Activated naive CD4-positive, alpha-beta T cell treated with anti-CD3 and anti-CD28 coated beads, Interleukin-2, amount 10 ng/mL, durations not matched to agents 7 days and 5 days (primary cell): ENCODE results near the gene TGFBRAP1.
"Not testable (repeated sequence)": the region's sequence is repeated elsewhere in the genome, so short reads cannot be mapped to it uniquely, and the experiment has no call there.

Source experiments
- CTCF ChIA-PET: fragments of 350-600 bp; sonication (Branson Sonifier 250); formaldehyde crosslinking; loops from one replicate; lab custom pipeline; 2021; ENCODE audit warnings: antibody characterized with exemption; lab: Charles Lee
- DNase-seq: peaks from one replicate; pipeline ENCODE4 v3.0.0-alpha.2; 2020
- H3K27ac Mint-ChIP-seq: one replicate; pipeline ENCODE4 v1.8.0; 2021; ENCODE audit warnings: mild to moderate bottlenecking, moderate library complexity, mixed read lengths
- H3K27me3 Mint-ChIP-seq: one replicate; pipeline ENCODE4 v1.8.0; 2021; ENCODE audit warnings: mild to moderate bottlenecking, mixed read lengths
- H3K36me3 Mint-ChIP-seq: one replicate; pipeline ENCODE4 v1.8.0; 2021; ENCODE audit warnings: mixed read lengths
- H3K4me1 Mint-ChIP-seq: one replicate; pipeline ENCODE4 v1.8.0; 2021; ENCODE audit warnings: mixed read lengths
- H3K4me3 Mint-ChIP-seq: one replicate; pipeline ENCODE4 v1.8.0; 2021; ENCODE audit warnings: mild to moderate bottlenecking, moderate library complexity, mixed read lengths
- H3K9me3 Mint-ChIP-seq: one replicate; pipeline ENCODE4 v1.8.0; 2021; ENCODE audit warnings: mixed read lengths

The TGFBRAP1 gene

DNA sequence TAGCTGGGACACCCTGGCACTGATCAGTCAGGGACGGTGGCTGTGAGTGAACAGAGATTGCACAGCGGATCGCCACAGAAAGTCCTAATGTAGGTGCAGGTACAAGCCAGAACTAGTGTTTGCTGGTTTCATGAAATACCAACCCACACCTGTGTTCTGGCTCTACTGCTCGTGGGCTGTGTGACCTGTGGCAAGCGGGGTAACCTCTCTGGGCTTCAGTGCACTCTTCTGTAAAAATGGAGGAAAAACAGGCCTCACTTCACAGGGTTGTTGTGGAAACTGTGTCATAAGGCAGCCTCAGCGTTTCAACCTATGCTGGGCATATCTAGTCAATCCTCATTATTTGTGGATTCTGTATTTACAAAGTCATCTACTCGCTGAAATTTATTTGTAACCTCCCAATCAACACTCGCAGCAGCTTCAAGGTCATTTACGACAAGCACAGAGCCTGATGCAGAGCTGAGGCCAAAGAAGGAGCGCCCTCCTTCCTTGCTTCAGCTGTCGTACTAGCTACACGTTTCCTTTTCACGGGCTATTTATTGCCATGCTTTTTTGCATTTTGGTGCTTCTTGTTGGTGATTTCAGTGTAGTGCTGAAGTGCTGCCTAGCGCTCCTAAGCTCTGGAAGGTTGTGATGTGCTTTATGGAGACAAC is 58.0 kb downstream of the TGFBRAP1 start:
- Mint-ChIP-seq H3K9me3 (no peaks in the 10 kb centered on the region), H3K4me3 (no peak overlapping the region), H3K36me3 (peaks cover 32% of the 10 kb centered on the region), H3K27me3 (no peaks in the 10 kb centered on the region), H3K27ac (no peak overlapping the region), H3K4me1 (no peaks in the 10 kb centered on the region)
- CTCF ChIA-PET: interaction anchor here (0.6 kb wide), 1 partner anchor 103 kb away, joined by 4 read pairs; no protein-coding TSS in a partner anchor
- no peak for DNase-seq

DNA sequence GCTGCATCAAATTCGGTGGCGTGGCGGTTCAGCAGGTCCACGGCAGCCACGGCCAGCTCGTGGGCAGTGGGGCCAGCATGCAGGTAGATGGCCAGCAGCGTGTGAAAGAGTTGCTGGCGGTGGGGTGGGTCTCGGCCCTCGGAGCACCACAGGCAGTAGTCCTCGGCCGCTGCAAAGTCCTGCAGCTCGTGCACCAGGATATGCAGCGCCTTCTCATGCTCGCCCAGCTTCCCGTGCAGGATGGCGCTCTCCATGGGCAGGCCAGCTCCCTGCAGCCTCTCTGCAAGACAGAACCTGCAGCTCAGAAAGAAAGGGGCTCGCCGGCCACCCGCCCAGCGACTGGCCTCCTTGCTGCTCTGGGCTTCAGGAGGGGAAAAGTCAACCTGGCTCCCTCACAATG is 60.1 kb downstream of the TGFBRAP1 start:
- no peaks in the 10 kb centered on the region for H3K27me3 Mint-ChIP-seq
- H3K4me3 Mint-ChIP-seq: no peak overlapping the region
- CTCF ChIA-PET: interaction anchor here (1.2 kb wide), 1 partner anchor 26 kb away, joined by 3 read pairs; no protein-coding TSS in a partner anchor
- peaks cover 42% of the 10 kb centered on the region for H3K36me3 Mint-ChIP-seq
- H3K9me3 Mint-ChIP-seq: no peaks in the 10 kb centered on the region
- no peak for DNase-seq
- no peaks in the 10 kb centered on the region for H3K4me1 Mint-ChIP-seq
- H3K27ac Mint-ChIP-seq: no peak overlapping the region

DNA sequence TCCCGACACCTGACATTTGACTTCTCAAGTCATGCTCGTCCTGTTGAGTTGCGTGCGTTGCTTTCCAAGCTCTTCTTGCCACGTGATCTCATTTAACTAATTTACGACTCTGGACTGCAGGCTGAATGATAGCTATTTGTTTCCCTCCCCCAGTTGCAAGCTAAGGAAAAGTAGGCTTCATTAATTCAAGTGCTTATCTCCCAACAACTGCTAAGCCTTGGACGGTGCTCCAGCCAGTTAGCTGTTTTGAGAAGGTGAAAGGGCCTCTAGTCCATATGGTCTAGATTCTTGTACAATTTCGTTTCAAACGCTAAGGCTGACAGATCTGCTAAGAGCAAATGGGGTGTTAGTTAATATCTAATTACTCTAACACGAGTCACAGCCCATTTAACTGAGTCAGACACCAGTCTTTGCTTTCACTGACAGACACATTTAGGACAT is 66.9 kb downstream of the TGFBRAP1 start:
- H3K27ac Mint-ChIP-seq: peak overlapping the region; percentile 52
- H3K27me3 Mint-ChIP-seq: peaks cover 8% of the 10 kb centered on the region
- H3K9me3 Mint-ChIP-seq: no peaks in the 10 kb centered on the region
- no peak for DNase-seq
- H3K36me3 Mint-ChIP-seq: peaks cover 19% of the 10 kb centered on the region
- no peak overlapping the region for H3K4me3 Mint-ChIP-seq
- CTCF ChIA-PET: no interaction called here
- no peaks in the 10 kb centered on the region for H3K4me1 Mint-ChIP-seq

DNA sequence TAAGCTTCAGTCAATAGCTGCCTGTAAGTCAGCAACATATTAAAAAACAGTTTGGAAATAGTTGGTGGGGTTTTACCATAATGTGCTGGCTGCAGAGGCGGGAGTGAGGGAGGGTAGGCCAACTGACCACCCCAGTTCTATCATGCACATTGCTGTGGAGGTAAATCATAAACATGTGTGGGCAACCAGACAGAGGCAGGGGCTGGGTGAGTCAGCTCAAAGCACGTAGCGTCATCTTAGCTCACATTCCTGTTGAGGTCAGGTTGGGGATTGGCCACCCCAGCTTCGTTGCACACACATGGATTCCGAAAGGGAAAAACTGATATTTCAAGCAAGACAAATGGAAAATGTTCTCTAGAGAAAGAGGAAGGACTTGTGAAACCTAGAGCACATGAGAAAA is 68.5 kb downstream of the TGFBRAP1 start:
- no peak overlapping the region for H3K4me3 Mint-ChIP-seq
- peaks cover 8% of the 10 kb centered on the region for H3K27me3 Mint-ChIP-seq
- H3K9me3 Mint-ChIP-seq: no peaks in the 10 kb centered on the region
- no peak for DNase-seq
- H3K36me3 Mint-ChIP-seq: peaks cover 11% of the 10 kb centered on the region
- no peak overlapping the region for H3K27ac Mint-ChIP-seq
- CTCF ChIA-PET: no interaction called here
- no peaks in the 10 kb centered on the region for H3K4me1 Mint-ChIP-seq

DNA sequence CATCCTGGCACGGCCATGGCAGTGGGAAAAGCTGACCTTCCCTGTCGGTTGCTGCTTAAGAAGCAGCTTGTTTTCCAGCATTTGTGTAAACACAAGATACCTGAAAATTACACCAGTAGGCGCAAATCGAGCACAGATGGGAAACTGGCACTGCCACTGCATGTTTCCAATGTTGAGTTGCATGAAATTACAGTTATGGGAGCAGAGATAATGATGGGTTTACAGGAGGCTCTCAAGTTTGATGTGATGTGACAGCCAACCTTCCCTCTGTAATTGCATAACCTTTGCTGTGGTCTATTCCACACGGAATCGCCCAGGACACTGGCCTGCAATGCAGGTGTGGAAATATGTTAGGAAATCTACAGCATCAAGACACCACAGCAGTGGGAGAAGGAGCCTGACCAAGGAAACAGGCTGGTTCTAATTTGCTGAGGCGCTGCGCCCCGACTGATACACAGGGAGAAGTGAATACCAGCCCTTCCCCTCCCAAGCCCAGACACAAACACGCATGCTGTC is 70.6 kb downstream of the TGFBRAP1 start:
- H3K4me3 Mint-ChIP-seq: no peak overlapping the region
- CTCF ChIA-PET: interaction anchor here (0.8 kb wide), 1 partner anchor 145 kb away, joined by 3 read pairs; no protein-coding TSS in a partner anchor
- peaks cover 4% of the 10 kb centered on the region for H3K36me3 Mint-ChIP-seq
- H3K4me1 Mint-ChIP-seq: no peaks in the 10 kb centered on the region
- H3K27ac Mint-ChIP-seq: no peak overlapping the region
- peaks cover 11% of the 10 kb centered on the region for H3K27me3 Mint-ChIP-seq
- no peaks in the 10 kb centered on the region for H3K9me3 Mint-ChIP-seq
- DNase-seq: no peak

DNA sequence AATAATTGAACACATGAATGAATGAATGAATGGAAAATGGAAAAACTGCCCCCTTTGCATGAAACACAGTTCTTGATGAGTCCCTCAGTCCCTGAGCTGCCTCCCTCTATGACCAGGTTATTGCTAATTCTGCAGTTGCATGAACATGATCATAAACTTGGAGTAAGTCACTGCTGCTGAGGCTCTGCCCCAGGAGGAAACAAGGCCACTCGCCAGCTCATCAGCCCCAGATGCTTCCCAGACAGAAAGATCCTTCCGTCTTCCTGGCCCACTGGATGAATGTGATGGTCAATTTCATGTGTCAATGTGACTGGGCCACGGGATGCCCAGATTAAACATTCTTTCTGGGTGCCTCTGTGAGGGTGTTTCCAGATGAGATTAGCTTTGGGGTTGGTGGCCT is 71.6 kb downstream of the TGFBRAP1 start:
- no peak overlapping the region for H3K4me3 Mint-ChIP-seq
- H3K9me3 Mint-ChIP-seq: no peaks in the 10 kb centered on the region
- no peak overlapping the region for H3K27ac Mint-ChIP-seq
- CTCF ChIA-PET: interaction anchor here (0.8 kb wide), 1 partner anchor 144 kb away, joined by 3 read pairs; no protein-coding TSS in a partner anchor
- DNase-seq: no peak
- H3K36me3 Mint-ChIP-seq: peaks cover 2% of the 10 kb centered on the region
- H3K27me3 Mint-ChIP-seq: peaks cover 11% of the 10 kb centered on the region
- H3K4me1 Mint-ChIP-seq: no peaks in the 10 kb centered on the region

DNA sequence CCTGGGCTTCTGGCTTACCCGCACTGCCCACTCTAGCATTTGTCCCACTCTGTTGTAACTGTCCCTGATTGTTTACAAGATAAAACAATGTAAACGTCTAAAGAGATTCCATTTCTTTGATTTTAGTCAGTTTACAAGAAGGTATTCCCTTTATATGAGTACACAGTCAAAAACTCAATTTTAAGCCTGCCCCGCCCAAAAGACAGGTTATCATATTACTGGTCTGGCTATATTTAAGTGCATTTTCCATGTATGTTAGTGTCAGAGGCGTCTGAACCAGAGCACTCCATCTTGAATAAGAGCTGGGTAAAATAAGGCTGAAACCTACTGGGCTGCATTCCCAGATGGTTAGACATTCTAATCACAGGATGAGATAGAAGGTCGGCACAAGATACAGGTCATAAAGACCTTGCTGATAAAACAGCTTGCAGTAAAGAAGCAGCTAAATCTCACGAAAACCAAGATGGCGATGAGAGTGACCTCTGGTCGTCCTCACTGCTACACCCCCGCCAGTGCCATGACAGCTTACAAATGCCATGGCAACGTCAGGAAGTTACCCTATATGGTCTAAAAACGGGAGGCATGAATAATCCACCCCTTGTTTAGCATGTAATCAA is 73.0 kb downstream of the TGFBRAP1 start:
- Mint-ChIP-seq H3K27me3 (peaks cover 11% of the 10 kb centered on the region), H3K9me3 (no peaks in the 10 kb centered on the region), H3K27ac (no peak overlapping the region), H3K4me3 (no peak overlapping the region), H3K36me3 (no peaks in the 10 kb centered on the region), H3K4me1 (no peaks in the 10 kb centered on the region)
- CTCF ChIA-PET: no interaction called here
- no peak for DNase-seq

DNA sequence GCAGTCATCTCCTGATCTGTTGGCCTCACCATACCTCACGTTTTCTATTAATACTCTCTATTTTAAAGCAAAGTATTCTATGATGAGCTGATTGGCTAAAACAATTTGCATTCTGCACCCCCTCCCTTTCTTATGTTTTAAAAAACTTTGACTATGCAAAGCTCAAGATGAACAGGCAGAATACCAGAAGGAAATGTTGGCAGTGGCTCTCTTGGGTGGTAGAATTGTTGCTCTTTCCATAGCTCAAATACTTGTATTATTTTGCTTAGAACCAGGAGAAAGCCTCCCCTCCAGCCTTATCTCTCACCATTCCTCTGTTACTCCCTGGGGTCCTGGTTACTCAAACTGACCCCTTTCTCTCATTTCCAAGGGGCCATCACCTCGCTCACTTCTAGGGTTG is 73.6 kb downstream of the TGFBRAP1 start:
- no peaks in the 10 kb centered on the region for H3K4me1 Mint-ChIP-seq
- no peaks in the 10 kb centered on the region for H3K9me3 Mint-ChIP-seq
- H3K36me3 Mint-ChIP-seq: no peaks in the 10 kb centered on the region
- CTCF ChIA-PET: no interaction called here
- H3K27me3 Mint-ChIP-seq: peaks cover 11% of the 10 kb centered on the region
- no peak overlapping the region for H3K4me3 Mint-ChIP-seq
- DNase-seq: no peak
- H3K27ac Mint-ChIP-seq: no peak overlapping the region

DNA sequence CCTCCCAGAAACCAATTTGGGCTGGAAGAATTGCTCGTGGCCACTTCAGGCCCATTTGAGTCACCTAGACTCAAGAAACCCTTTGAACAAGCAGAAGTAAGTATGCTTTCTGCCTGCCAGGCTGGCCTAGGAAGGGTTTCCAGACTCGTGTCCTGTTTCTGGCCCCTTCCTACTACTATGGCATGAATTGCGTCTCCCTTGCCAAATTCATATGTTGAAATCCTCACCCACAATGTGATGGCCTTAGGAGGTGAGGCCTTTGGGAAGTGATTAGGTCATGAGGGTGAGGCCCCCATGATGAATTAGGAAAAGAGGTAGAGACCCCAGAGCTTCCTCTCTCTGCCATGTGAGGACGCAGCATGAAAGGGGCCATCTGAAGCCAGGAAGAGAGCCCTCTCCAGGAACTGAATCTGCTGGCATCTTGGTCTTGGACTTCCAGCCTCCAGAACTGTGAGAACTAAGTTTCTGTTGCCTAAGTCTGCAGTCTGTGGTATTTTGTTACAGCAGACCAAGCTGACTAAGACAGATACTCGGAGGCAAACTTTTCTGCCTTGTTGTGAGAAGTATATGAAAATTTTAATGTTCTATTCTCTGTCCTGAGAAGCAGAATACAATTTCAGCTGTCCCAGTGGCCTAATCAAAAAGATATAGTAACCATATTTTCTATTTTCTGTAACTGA is 74.9 kb downstream of the TGFBRAP1 start:
- DNase-seq: no peak
- H3K36me3 Mint-ChIP-seq: no peaks in the 10 kb centered on the region
- no peak overlapping the region for H3K4me3 Mint-ChIP-seq
- no peaks in the 10 kb centered on the region for H3K4me1 Mint-ChIP-seq
- no peaks in the 10 kb centered on the region for H3K9me3 Mint-ChIP-seq
- CTCF ChIA-PET: no interaction called here
- peaks cover 11% of the 10 kb centered on the region for H3K27me3 Mint-ChIP-seq
- H3K27ac Mint-ChIP-seq: no peak overlapping the region

DNA sequence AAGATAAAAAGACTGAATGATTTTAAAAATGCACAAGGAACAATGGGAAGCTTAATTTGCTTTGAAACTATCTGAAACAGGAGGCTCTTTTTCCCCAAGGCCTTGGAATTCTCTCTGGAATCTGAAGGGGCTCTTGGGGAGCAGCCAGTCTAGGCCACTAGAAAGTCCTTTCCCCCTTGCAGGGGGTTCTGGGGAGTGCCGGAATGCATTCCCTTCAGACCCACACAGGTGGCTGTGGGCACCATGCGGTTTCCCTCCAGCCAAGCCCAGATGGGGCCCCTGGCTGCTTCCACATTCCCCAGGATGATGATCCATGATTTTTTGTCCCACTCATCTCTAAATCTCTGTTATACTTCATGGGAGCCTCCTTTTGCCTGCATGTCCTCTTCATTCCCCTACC is 77.3 kb downstream of the TGFBRAP1 start:
- no peaks in the 10 kb centered on the region for H3K4me1 Mint-ChIP-seq
- H3K9me3 Mint-ChIP-seq: no peaks in the 10 kb centered on the region
- H3K36me3 Mint-ChIP-seq: no peaks in the 10 kb centered on the region
- peaks cover 4% of the 10 kb centered on the region for H3K27me3 Mint-ChIP-seq
- CTCF ChIA-PET: no interaction called here
- H3K27ac Mint-ChIP-seq: no peak overlapping the region
- DNase-seq: no peak
- no peak overlapping the region for H3K4me3 Mint-ChIP-seq

DNA sequence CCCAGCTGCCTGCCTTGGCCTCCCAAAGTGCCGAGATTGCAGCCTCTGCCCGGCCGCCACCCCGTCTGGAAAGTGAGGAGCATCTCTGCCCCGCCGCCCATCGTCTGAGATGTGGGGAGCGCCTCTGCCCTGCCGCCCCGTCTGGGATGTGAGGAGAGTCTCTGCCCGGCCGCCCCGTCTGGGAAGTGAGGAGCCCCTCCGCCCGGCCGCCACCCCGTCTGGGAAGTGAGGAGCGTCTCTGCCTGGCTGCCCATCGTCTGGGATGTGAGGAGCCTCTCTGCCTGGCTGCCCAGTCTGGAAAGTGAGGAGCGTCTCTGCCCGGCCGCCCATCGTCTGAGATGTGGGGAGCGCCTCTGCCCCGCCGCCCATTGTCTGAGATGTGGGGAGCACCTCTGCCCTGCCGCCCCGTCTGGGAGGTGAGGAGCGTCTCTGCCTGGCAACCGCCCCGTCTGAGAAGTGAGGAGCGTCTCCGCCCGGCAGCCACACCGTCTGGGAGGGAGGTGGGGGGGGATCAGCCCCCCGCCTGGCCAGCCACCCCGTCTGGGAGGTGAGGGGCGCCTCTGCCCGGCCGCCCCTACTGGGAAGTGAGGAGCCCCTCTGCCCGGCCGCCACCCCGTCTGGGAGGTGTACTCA is 78.4 kb downstream of the TGFBRAP1 start:
- H3K27me3 Mint-ChIP-seq, H3K36me3 Mint-ChIP-seq, H3K4me3 Mint-ChIP-seq, CTCF ChIA-PET, H3K4me1 Mint-ChIP-seq, DNase-seq, H3K27ac Mint-ChIP-seq, H3K9me3 Mint-ChIP-seq: not testable (repeated sequence)

DNA sequence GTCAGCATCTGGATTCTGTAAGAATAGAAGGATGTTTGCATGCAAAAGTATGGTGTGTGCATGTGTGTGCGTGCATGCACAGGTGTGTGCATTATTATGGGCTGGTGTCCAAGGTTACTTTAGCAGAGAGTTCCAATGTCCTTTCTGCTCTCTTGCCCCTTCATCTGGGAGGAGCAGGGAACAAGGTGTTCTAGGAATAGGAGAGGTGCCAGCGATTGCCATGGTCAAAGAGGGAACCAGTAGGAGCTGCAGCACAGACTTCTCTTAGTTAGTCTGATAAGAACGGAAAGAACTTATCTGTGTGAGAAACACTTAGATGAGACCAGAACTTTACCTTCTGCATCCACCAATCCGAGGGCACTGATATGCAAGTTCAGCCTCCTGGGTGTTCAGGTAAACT is 79.6 kb downstream of the TGFBRAP1 start:
- Mint-ChIP-seq H3K27me3 (no peaks in the 10 kb centered on the region), H3K27ac (no peak overlapping the region), H3K4me3 (no peak overlapping the region), H3K4me1 (no peaks in the 10 kb centered on the region), H3K9me3 (no peaks in the 10 kb centered on the region), H3K36me3 (no peaks in the 10 kb centered on the region)
- no peak for DNase-seq
- CTCF ChIA-PET: interaction anchor here (0.7 kb wide), 1 partner anchor 66 kb away, joined by 3 read pairs; no protein-coding TSS in a partner anchor

DNA sequence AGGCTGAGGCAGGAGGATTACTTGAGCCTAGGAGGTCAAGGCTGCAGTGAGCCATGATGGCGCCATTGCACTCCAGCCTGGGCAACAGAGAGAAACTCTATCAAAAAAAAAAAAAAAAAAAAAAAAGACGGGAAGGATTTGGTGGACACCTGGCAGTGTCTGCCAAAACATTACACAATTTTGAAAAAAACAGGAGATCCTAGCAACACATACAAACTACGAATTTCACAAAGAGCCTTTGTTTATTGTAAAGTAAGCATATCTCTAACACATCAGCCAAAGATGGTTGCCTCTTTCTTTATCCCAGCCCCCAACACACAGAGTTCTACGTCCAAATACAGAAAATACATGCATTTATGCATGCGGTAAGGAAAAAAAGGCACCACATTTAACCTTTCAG is 80.4 kb downstream of the TGFBRAP1 start:
- DNase-seq: no peak
- no peak overlapping the region for H3K4me3 Mint-ChIP-seq
- no peaks in the 10 kb centered on the region for H3K36me3 Mint-ChIP-seq
- no peaks in the 10 kb centered on the region for H3K27me3 Mint-ChIP-seq
- H3K9me3 Mint-ChIP-seq: no peaks in the 10 kb centered on the region
- CTCF ChIA-PET: no interaction called here
- no peak overlapping the region for H3K27ac Mint-ChIP-seq
- H3K4me1 Mint-ChIP-seq: no peaks in the 10 kb centered on the region
